Ammon's horn (tissue), 1 donor: ENCODE data around the gene PATL1.

Experiments used
- DNase-seq: peaks from one replicate; pipeline ENCODE4 v3.0.0-alpha.2; 2016; ENCODE audit warnings: low spot score

PATL1 gene

GRCh38 chr11:59614277-59615119, 54.3 kb downstream of the PATL1 start:
- peak; percentile 10 for DNase-seq

GRCh38 chr11:59611570-59612565, 57.0 kb downstream of the PATL1 start:
- DNase-seq: peak; percentile 4

GRCh38 chr11:59610289-59610688, 58.5 kb downstream of the PATL1 start:
- no peak for DNase-seq

GRCh38 chr11:59607703-59608454, 61.0 kb downstream of the PATL1 start:
- no peak for DNase-seq

- no peak for DNase-seq
These were observed 66.4 kb downstream of the PATL1 start for GRCh38 chr11:59602432-59602831.

- DNase-seq: no peak
These were observed 67.0 kb downstream of the PATL1 start for GRCh38 chr11:59601788-59602187.

DNA sequence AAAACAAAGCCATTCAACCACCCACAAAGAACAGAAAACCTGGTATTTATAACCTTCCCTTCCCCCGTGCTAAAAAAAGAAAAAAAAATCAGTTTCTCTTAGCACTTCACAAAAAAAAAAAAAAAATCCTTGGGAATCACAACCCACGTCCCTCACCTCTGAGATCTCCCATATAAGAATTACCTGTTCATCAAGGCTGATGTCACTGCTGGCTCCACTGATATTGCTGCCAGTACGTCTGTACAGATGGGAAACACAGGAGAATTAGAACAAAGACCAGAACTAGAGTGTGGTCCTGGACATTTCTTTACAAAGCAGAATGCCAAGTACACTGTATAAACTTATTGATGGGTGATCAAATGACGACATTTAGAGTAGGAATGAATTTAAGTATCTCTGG, 68.2 kb downstream of the PATL1 start:
- DNase-seq: no peak

DNA sequence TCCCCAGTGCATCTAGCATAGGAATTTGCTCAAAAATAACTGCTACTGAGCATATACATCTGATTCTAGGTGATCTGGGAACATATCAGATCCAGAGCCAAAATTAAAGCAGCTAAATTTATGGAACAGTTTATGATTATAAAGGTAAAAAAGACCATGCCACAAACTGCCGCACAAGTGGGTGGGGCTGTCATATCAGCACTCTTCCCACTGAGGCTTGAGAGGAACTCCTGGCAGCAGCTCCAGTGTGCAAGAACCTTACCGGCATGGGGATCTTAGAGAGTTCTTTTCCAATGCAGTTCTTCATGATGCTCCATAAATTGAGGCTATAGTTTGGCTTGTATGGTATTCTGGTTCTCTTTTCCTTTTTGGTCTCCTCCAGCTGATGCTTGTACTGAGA, 68.6 kb downstream of the PATL1 start:
- no peak for DNase-seq

GRCh38 chr11:59598961-59599360, 69.9 kb downstream of the PATL1 start:
- DNase-seq: no peak
